PFSK-1 (cell line): ENCODE data around the gene UBE2D3.

Experiments used
- POLR2AphosphoS5 ChIP-seq: IDR thresholded peaks from 2 replicates; pipeline ENCODE4 v1.6.1; 2012; ENCODE audit warnings: low read depth, mild to moderate bottlenecking, control low read depth, low read length, moderate library complexity
- TAF1 ChIP-seq: IDR thresholded peaks from 2 replicates; pipeline ENCODE4 v1.6.1; 2012; ENCODE audit warnings: low read length, control low read depth, borderline replicate concordance; ENCODE audit not compliant: insufficient read depth
- TF ChIP-seq, protein P1 (sequence below), 2 experiments: IDR thresholded peaks; 2 replicates each; pipeline versions ENCODE4 v1.6.1 to v1.8.0; 2011 to 2012; ENCODE audit warnings: low read depth in 2 of 2, low read length in 2 of 2, control low read depth in 1 of 2, inconsistent platforms in 1 of 2, mild to moderate bottlenecking in 1 of 2, moderate library complexity in 1 of 2; ENCODE audit not compliant: insufficient read depth in 1 of 2

GRCh38 chr4:102847687-102848086, 20.3 kb upstream of the UBE2D3 start:
- TF ChIP-seq POLR2AphosphoS5 = no peak
- TF ChIP-seq, protein P1, sequence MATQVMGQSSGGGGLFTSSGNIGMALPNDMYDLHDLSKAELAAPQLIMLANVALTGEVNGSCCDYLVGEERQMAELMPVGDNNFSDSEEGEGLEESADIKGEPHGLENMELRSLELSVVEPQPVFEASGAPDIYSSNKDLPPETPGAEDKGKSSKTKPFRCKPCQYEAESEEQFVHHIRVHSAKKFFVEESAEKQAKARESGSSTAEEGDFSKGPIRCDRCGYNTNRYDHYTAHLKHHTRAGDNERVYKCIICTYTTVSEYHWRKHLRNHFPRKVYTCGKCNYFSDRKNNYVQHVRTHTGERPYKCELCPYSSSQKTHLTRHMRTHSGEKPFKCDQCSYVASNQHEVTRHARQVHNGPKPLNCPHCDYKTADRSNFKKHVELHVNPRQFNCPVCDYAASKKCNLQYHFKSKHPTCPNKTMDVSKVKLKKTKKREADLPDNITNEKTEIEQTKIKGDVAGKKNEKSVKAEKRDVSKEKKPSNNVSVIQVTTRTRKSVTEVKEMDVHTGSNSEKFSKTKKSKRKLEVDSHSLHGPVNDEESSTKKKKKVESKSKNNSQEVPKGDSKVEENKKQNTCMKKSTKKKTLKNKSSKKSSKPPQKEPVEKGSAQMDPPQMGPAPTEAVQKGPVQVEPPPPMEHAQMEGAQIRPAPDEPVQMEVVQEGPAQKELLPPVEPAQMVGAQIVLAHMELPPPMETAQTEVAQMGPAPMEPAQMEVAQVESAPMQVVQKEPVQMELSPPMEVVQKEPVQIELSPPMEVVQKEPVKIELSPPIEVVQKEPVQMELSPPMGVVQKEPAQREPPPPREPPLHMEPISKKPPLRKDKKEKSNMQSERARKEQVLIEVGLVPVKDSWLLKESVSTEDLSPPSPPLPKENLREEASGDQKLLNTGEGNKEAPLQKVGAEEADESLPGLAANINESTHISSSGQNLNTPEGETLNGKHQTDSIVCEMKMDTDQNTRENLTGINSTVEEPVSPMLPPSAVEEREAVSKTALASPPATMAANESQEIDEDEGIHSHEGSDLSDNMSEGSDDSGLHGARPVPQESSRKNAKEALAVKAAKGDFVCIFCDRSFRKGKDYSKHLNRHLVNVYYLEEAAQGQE (IDR thresholded peaks at IDR 0.05; ENCODE audit: insufficient read depth in 1 of 2, low read depth in 2 of 2, low read length in 2 of 2) = no peak
- no peak for TF ChIP-seq TAF1
